HG03378 (cell line): ENCODE results near the gene CLCN6.
"Not testable (repeated sequence)": the region's sequence is repeated elsewhere in the genome, so short reads cannot be mapped to it uniquely, and the experiment has no call there.

Experiments used
- ATAC-seq: cut with Tn5 transposase; IDR thresholded peaks from one replicate; pipeline ENCODE4 v1.9.1; 2021; ENCODE audit warnings: mild to moderate bottlenecking, moderate library complexity; ENCODE audit not compliant: unreplicated experiment

The CLCN6 gene

DNA sequence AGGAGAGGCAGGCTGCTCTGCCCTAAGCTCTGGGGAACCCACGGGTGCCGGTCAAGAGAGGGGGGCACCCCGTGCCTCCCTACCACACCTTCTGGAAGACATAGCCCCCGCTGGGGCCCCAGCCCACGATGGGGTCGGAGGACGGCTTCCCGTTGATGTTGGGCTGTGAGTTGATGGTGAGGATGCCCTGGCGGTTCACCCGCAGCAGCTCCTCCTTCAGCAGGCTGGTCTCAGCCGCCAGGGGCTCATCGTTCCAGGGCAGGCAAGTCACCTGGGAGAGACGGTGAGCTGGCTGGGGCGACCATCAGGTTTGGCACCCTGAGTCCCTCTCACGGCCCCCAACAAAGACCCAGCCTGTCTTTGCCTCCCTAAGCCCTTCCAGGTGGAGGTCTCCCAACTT lies 12.2 kb upstream of the CLCN6 start:
- no peak for ATAC-seq

GRCh38 chr1:11794446-11795237 lies 11.3 kb upstream of the CLCN6 start:
- no peak for ATAC-seq

DNA sequence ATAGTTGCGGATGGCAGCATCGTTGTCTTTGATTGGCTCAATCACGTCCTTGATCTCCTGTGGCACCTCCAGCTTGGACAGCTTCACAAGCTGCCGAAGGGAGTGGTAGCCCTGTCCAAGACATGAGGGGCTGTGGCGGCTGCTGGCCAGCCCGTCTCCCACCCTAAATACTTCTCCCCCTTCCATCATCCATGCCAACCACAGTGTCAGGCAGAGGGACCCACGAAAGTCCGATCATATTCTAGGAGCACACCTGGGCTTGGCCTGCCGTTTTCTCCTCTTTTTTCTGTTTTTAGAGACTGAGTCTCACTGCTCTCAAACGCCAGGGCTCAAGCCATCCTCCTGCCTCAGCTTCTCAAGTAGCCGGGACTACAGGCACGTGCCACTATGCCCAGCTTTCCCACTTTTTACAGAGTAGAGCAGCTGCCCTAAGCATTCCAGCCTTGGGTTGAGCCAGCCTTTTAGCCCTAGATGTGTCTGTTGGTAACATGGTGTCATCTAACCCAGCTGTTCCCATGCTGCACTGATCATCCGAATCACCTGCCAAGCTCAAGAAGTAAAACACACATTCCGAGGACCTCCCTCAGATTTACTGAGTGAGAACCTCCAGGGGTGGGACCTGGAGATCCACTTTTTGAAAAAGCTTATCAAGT lies 10.6 kb upstream of the CLCN6 start:
- ATAC-seq: no peak

GRCh38 chr1:11796036-11796828 lies 9.8 kb upstream of the CLCN6 start:
- no peak for ATAC-seq

GRCh38 chr1:11797525-11798216 lies 8.3 kb upstream of the CLCN6 start:
- ATAC-seq: no peak

- no peak for ATAC-seq
Observed at GRCh38 chr1:11799099-11799498, 6.9 kb upstream of the CLCN6 start.

GRCh38 chr1:11799896-11800295 lies 6.1 kb upstream of the CLCN6 start:
- no peak for ATAC-seq

- ATAC-seq: no peak
Observed at GRCh38 chr1:11800391-11800755, 5.6 kb upstream of the CLCN6 start.

DNA sequence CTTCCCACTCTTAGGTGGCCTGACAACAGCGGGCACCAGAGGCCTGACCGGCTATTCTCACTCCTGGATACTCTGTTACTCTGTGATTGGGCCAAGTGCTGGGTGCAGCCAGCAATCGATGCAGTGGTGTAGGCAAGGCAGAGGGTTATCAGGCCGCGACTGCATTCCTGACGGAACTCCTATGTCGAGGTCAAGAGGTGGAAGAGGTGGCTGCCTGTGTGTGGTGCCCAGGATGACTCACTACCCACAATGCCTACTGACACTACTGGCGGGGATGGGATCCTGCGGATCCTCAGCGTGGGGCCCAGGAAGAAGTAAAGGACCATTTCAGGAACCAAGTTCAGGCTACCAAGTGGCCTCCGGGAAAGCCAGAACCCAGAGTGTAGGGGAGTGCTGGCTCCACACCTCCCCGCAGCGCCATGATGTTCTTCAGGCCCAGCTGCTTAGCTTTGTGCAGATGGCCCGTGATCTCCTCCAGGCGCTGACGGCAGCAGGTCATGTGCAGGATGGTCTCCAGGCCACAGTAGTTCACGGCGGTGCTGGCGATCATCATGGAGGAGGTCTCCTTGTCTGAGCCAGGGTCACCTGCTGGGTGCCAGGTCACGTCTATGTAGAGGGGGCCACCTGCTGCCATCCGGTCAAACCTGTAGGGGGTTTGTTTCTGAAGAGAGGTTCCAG lies 5.1 kb upstream of the CLCN6 start:
- no peak for ATAC-seq

DNA sequence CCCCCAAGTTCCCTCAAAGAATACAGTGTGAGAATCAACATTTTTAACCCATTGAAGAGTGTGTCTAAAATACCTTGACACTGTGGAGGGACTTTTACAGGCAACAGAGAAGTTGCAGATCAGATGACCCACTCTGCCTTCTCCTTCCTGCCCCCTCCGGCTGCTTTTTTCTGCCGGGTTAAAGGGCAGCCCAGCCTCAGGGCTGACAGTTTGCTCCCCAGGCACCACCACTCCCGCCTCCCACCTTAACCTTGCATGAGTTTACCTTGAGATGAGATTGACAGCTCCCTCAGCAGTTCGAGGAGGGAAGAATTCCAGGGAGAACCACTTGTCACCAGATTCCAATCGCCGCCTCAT lies 3.4 kb upstream of the CLCN6 start:
- no peak for ATAC-seq

GRCh38 chr1:11802973-11803885 lies 2.8 kb upstream of the CLCN6 start:
- ATAC-seq: no peak

- not testable (repeated sequence) for ATAC-seq
Observed at GRCh38 chr1:11803924-11804665, 1.9 kb upstream of the CLCN6 start.

GRCh38 chr1:11804666-11805421 lies 1.1 kb upstream of the CLCN6 start:
- no peak for ATAC-seq

- ATAC-seq: peak; percentile 10
Observed at GRCh38 chr1:11806307-11806936, 431 bp downstream of the CLCN6 start.

DNA sequence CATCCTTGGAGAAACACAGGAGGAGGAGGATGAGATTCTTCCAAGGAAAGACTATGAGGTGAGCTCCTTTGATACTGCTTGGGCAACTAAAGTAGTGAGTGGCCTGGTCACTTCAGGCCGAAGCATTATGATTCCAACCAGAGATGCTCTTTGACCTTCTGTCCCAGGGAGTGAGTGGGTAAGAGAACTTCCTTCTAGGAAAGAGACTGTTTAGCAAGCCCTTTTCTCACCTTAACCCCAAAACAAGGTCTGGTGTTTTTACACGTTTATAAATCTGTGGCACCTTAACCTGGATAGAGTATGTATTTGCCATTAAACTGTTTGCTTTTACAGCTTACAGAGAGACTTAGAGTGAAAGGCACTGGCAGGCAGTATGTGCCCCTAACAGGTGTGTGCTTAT lies 1.1 kb downstream of the CLCN6 start:
- ATAC-seq: no peak

DNA sequence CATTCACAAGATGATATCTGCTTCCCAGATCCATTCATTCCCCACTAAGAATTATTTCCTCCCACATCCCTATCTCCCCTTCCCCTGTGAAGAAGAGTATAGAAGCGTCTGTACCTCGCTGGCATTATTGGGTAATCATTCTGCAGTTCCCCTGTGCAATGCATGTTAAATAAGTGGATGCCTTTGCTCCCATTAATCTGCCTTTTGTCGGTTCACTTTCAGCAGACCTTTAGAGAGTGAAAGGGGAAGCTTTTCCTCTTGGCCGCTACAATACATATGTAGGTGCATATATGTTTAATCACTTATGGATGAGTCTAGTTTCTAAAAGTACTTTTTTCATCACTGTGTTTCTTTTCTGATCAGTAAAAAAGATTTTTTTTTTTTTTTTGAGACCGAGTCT lies 7.0 kb downstream of the CLCN6 start:
- no peak for ATAC-seq

- ATAC-seq: no peak
Observed at GRCh38 chr1:11817192-11817591, 11.2 kb downstream of the CLCN6 start.

DNA sequence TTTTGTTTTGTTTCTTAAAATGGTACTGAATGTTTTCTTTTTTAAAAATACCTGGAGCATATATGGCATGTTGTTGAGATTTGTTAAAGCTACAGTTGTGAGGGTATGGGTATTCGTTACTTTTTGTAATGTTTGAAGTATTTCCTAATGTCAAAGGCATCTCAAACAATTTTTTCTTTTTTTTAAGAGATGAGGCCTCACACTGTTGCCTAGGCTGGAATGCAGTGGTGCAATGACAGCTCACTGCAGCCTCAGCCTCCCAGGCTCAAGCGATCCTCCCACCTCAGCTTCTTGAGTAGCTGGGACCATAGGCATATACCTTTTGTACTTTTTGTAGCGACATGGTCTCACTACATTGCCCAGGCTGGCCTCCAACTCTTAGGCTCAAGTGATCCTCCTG lies 16.1 kb downstream of the CLCN6 start:
- ATAC-seq: no peak
